Cardiac septum (tissue), 1 donor: Measurements from ENCODE around the gene ADORA1. TPM values are rescaled to one million over a fixed set of nuclear protein-coding genes. Genes with fewer than 3 reads are reported as not detected.

Experiments
- DNase-seq: peaks from one replicate; pipeline ENCODE4 v3.0.0-alpha.2; 2020; ENCODE audit warnings: low spot score
- intact Hi-C: fragments of 100-400 bp; cut with DNase I; formaldehyde crosslinking; loops from one replicate; pipeline ENCODE4 v1.14.0; 2022
- total RNA-seq: library from RNA; stranded (reverse); fragmentation: NEBNext Ultra II Directional; extraction: Animal tissue kit (Norgen Biotek cat#: 25700); gene quantifications from one replicate; pipeline ENCODE4 v1.2.1, GENCODE V29; 2021
- donor health status: DM: no; HTN: no; CAD: no.

The ADORA1 gene
- total RNA-seq, 1 donor from 2014 or later = 12.1 TPM

GRCh38 chr1:203151362-203152157 lies 24.0 kb downstream of the ADORA1 start:
- intact Hi-C loops = no loop called here
- no peak for DNase-seq

- intact Hi-C loops = no loop called here
Measured at GRCh38 chr1:203152158-203153034, 24.9 kb downstream of the ADORA1 start.

GRCh38 chr1:203153051-203153988 lies 25.8 kb downstream of the ADORA1 start:
- DNase-seq = no peak
- intact Hi-C loops = no loop called here

More at GRCh38 chr1:203152158-203153034, 24.9 kb downstream of the ADORA1 start:
- no peak for DNase-seq

GRCh38 chr1:203153989-203154821 lies 26.7 kb downstream of the ADORA1 start:
- DNase-seq = no peak
- intact Hi-C loops = no loop called here

GRCh38 chr1:203156280-203156679 lies 28.8 kb downstream of the ADORA1 start:
- no peak for DNase-seq
- intact Hi-C loops = no loop called here

- DNase-seq = no peak
- intact Hi-C loops = no loop called here
Measured at GRCh38 chr1:203158423-203158822, 30.9 kb downstream of the ADORA1 start.

GRCh38 chr1:203158960-203159665 lies 31.6 kb downstream of the ADORA1 start:
- intact Hi-C loops = no loop called here
- DNase-seq = no peak

- intact Hi-C loops = no loop called here
- DNase-seq = no peak
Measured at GRCh38 chr1:203159844-203160243, 32.3 kb downstream of the ADORA1 start.

GRCh38 chr1:203161175-203161574 lies 33.6 kb downstream of the ADORA1 start:
- no peak for DNase-seq

GRCh38 chr1:203161703-203162102 lies 34.2 kb downstream of the ADORA1 start:
- no peak for DNase-seq
- intact Hi-C loops = no loop called here

More at GRCh38 chr1:203161175-203161574, 33.6 kb downstream of the ADORA1 start:
- intact Hi-C loops = no loop called here

GRCh38 chr1:203162403-203162802 lies 34.9 kb downstream of the ADORA1 start:
- intact Hi-C loops = no loop called here
- DNase-seq = no peak

- DNase-seq = no peak
- intact Hi-C loops = no loop called here
Measured at GRCh38 chr1:203163891-203164635, 36.5 kb downstream of the ADORA1 start.

- intact Hi-C loops = no loop called here
Measured at GRCh38 chr1:203165101-203165799, 37.7 kb downstream of the ADORA1 start.

GRCh38 chr1:203165800-203166161 lies 38.3 kb downstream of the ADORA1 start:
- intact Hi-C loops = no loop called here
- no peak for DNase-seq

More at GRCh38 chr1:203165101-203165799, 37.7 kb downstream of the ADORA1 start:
- no peak for DNase-seq

- intact Hi-C loops = no loop called here
- DNase-seq = no peak
Measured at GRCh38 chr1:203166192-203166940, 38.8 kb downstream of the ADORA1 start.
